Fibroblast of pulmonary artery (primary cell): Measurements from ENCODE around the gene ZNF823.

ENCODE experiments used
- DNase-seq: peaks from one replicate; pipeline ENCODE4 v3.0.0-alpha.2; 2010; ENCODE audit warnings: low read depth
- H3K4me3 ChIP-seq: replicated peaks from 2 replicates; pipeline ENCODE4 v1.5.1; 2011; ENCODE audit warnings: low read depth, mild to moderate bottlenecking, control low read depth, low read length, moderate library complexity
- CTCF ChIP-seq: IDR thresholded peaks from 2 replicates; pipeline ENCODE4 v1.5.1; 2011; ENCODE audit warnings: mild to moderate bottlenecking, control low read depth, low read length, inconsistent platforms; ENCODE audit errors: missing control alignments

ZNF823 gene

GRCh38 chr19:11769995-11770394 is 31.2 kb upstream of the ZNF823 start:
- no peak for DNase-seq
- no peak overlapping the region for H3K4me3 ChIP-seq
- no peak for TF ChIP-seq CTCF

- peak; percentile 42 for DNase-seq
- no peak for TF ChIP-seq CTCF
- peak overlapping the region; percentile 90 for H3K4me3 ChIP-seq
These were observed 28.9 kb upstream of the ZNF823 start for GRCh38 chr19:11767633-11768133.

GRCh38 chr19:11766597-11767591 is 28.1 kb upstream of the ZNF823 start, which contains the start of gene ZNF441:
TSS of gene ZNF441 (plus strand) at chr19:11767000. CDS start at chr19:11767194, 194 bp downstream.
- no peak for TF ChIP-seq CTCF
- peak within 1 kb of the TSS; percentile 90 for H3K4me3 ChIP-seq
- DNase-seq = peak; percentile 95

GRCh38 chr19:11763611-11764010 is 24.9 kb upstream of the ZNF823 start:
- no peak overlapping the region for H3K4me3 ChIP-seq
- DNase-seq = no peak
- no peak for TF ChIP-seq CTCF

- no peak for TF ChIP-seq CTCF
- no peak overlapping the region for H3K4me3 ChIP-seq
- DNase-seq = no peak
These were observed 24.4 kb upstream of the ZNF823 start for GRCh38 chr19:11763117-11763516.

GRCh38 chr19:11759805-11760204 is 21.1 kb upstream of the ZNF823 start:
- TF ChIP-seq CTCF = no peak
- no peak overlapping the region for H3K4me3 ChIP-seq
- DNase-seq = no peak
